H7 (cell line): ENCODE results near the gene SMIM34. TPM values are rescaled to one million over a fixed set of nuclear protein-coding genes. Genes with fewer than 3 reads are reported as not detected.
"Not testable (repeated sequence)": the region's sequence is repeated elsewhere in the genome, so short reads cannot be mapped to it uniquely, and the experiment has no call there.

Experiments
- DNase-seq: peaks from one replicate; pipeline ENCODE4 v3.0.0; 2012
- H3K27me3 ChIP-seq: 2 replicates; pipeline ENCODE4 v1.6.0; 2011; ENCODE audit warnings: mild to moderate bottlenecking, low read length; ENCODE audit not compliant: control insufficient read depth, insufficient read depth
- H3K36me3 ChIP-seq: replicated peaks from 2 replicates; pipeline ENCODE4 v1.5.1; 2011; ENCODE audit warnings: low read length; ENCODE audit not compliant: control insufficient read depth, insufficient read depth
- H3K4me3 ChIP-seq: 2 replicates; pipeline ENCODE4 v1.5.1; 2011; ENCODE audit warnings: low read depth, mild to moderate bottlenecking, control low read depth, low read length, moderate library complexity; ENCODE audit not compliant: insufficient read depth
- total RNA-seq: library from RNA; depleted of rRNA; stranded (reverse); fragments of >200 nt; shearing (Covaris generic); gene quantifications from 2 replicates; pipeline ENCODE4 v1.2.3, GENCODE V29; 2014; rRNA removed

SMIM34 gene, protein sequence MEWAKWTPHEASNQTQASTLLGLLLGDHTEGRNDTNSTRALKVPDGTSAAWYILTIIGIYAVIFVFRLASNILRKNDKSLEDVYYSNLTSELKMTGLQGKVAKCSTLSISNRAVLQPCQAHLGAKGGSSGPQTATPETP
- not detected in 2 replicates for total RNA-seq

DNA sequence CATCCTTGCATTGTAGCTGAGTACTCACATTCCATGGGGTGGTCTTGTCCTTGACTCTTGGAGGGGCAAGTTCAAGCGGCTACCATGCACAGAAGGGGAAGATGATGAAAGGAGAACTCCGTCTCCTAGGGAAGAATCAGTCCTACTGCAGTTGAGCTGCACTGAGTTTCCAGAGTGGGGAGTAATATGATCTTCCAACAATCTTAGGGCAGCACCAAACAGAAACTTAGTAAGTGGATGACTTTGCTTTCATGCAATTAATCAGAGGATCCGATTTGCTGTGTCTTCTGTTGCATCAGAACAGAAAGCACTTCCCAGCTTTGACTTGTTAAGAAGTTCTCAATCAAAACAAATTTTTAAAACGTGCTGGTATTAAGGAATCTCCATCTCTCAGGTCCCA, at the start of gene SMIM34:
TSS of gene SMIM34 (minus strand) at position 147 of the 400 bp plus-strand sequence. CDS start at position 35, 112 bp downstream.
- H3K4me3 ChIP-seq, H3K36me3 ChIP-seq, DNase-seq, H3K27me3 ChIP-seq: not testable (repeated sequence)

DNA sequence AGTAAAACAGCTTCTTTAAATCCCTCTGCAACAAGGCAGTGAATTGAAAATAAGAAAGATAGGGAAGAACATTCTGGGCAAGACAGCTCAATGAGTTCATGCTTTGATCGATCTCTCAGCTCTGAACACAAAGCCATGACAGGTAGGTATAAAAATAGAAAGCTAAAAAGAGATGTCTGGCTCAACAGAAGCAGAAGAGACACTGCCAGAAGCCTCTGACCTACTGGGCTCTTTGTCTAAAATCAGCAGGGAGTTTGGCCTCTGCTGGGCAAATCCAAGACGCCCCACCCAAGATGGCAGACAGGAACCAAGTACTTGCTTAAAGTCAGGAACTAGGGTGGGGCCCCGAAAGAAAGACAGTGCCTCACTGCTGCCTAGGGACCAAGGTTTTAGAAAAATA, 43.6 kb upstream of the SMIM34 start:
- H3K36me3 ChIP-seq, H3K27me3 ChIP-seq, DNase-seq, H3K4me3 ChIP-seq: not testable (repeated sequence)

DNA sequence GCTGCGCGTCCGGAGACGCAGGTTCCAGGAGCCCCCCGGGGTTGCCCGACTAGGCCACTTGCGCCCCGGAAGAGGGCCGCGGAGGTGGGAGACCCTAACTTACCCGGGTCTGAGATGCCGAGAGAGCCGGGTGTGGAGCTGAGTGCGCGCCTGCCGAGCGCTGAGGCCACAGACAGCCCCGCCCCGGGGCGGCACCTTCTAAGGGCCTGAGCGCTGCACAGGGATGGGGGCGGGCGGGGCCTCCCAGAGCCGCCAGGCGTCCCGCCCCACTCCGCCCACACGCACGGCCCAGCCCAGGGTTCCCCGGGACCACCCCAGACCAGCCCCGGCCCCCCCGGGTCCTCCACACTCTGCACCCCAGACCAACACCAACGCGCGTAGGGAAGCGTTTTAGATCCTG, 35.7 kb upstream of the SMIM34 start:
- H3K27me3 ChIP-seq, H3K4me3 ChIP-seq, H3K36me3 ChIP-seq, DNase-seq: not testable (repeated sequence)

DNA sequence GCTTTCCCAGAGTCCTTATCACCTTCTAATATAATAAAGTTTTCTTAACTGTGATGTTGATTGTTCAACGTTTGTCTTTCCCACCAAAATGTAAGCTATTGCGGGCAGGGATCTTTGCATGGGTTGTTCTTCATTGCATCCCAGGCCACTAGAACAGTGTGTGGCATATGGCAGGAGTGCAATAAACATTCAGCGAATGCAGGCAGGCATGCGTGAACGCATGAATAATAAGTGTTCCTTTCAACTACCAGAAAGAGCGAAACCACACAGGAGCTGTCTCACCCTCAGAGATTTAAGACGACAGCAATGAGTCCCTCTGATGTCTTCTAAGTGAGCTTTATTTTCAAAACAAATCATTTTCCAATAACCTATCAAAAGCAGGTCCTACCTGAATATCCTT, 34.5 kb upstream of the SMIM34 start:
- not testable (repeated sequence) for H3K27me3 ChIP-seq, H3K36me3 ChIP-seq, DNase-seq, H3K4me3 ChIP-seq

DNA sequence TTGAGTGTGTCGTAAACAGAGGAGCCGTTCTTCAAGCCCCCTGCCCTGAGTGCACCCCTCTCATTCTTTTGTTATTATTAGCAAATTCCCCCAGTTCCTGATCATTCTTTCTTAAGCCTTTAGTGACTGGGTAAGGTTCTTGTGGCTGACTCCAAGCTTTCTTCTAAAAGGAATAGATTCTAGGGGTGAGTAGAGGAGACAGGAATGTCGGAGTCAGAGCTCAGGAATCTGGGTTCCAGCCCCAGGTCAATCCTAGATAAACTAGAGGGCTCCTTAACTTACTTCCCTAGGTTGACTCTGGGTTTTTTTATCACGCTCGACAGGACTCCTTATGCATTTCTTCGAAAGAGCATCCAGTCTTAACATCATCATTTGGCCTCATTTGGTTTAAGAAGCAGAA, 32.4 kb upstream of the SMIM34 start:
- not testable (repeated sequence) for H3K4me3 ChIP-seq, DNase-seq, H3K36me3 ChIP-seq, H3K27me3 ChIP-seq

DNA sequence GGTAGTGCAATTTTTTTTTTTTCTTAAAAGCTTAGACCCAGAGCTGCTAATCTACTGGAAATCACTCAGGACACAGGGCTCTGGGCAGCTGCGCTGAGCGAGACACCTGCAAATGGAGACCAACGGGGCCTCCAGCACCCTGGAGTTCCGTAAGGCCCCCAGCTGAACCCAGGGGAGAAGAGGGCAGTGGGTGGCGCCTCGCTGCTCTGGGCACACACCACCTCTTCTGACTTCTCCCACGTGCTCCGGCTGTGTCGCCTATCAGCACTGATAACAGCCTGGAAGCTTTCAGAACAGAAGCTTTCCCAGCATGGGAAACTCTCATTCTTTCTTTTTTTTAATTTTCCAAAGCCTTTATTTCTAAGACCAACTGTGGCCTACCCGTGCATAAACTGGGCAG, 31.9 kb upstream of the SMIM34 start:
- not testable (repeated sequence) for DNase-seq, H3K36me3 ChIP-seq, H3K27me3 ChIP-seq

DNA sequence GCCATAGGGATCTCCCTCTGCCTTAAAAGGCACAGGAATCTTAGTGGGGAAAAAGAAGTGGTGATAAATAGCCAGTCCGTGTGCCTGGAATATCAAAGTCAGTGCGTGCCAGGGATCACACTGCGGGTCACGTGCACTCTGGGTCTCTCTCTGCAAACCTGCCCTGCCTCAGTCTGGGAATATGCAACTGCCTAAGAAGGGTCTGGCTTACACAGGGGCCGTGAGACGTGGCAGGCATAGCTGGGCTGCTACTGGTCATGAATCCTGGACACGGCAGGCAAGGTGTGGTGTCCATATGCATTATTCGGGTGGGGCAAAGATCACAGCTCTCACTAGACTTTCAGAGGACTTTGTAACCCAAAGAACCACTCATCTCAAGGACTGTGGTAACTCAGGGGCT, 23.3 kb upstream of the SMIM34 start:
- H3K36me3 ChIP-seq, DNase-seq, H3K27me3 ChIP-seq, H3K4me3 ChIP-seq: not testable (repeated sequence)

More for the DNA sequence above, 31.9 kb upstream of the SMIM34 start:
- H3K4me3 ChIP-seq, result not testable (repeated sequence)

DNA sequence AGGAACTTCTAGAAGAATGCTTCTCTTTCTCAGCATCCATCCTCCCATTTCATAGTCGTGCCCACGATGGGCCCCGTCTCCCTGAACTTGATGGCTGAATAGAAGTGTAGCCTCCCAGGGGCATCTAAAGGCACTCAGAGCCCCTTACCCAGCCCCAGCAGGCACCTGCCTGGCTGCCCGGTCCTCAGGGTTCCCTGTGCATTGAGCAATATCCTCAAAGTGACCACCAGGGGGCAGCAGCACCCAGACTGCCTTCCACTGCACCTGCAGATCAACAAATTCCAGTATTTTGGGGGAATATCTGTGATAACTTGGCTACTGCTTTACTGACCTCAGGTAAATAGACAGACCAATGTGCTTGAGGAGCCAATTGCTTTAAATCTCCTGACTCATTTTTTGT, 19.7 kb upstream of the SMIM34 start:
- not testable (repeated sequence) for DNase-seq, H3K4me3 ChIP-seq

DNA sequence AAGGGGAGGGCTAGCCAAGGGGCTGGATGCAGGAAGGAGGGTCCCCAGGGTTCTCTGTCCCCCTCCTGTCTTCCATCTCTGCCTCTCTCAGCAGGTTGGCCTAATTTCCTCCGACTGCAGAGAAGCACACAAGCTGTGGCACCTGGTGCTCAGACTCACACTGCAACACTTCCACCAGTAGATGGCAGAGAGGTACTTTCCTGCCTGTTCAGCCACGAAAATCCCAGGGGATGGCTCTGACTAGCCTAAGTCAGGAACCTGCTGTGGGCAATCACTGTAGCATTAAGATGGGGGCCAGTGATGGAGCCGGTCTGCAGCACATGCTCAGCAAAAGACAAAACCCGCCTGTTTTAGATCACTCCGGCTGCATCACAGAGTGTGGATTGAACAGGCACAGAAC, 6.0 kb upstream of the SMIM34 start:
- not testable (repeated sequence) for H3K4me3 ChIP-seq, H3K27me3 ChIP-seq, H3K36me3 ChIP-seq, DNase-seq

More for the DNA sequence above, 19.7 kb upstream of the SMIM34 start:
- not testable (repeated sequence) for H3K36me3 ChIP-seq, H3K27me3 ChIP-seq

DNA sequence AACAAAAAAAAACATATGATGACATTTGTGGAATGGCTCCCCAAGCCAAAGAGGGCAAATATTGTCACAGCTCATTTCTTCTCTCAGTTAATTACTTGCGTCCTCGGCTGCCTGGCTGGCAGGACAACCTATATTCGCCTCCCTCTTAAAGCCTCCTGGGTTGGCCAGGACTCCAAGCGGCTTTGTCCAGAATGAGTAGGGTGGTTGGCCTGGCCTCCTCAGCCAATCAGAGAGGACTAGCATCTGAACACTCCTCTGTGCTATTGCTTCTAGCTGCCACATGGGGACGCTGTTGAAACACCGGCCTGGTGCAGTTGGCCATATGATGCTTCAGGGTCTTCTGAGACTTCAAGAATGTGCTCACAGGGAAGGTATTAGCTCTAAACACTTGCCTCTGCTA, 4.7 kb upstream of the SMIM34 start:
- not testable (repeated sequence) for DNase-seq, H3K36me3 ChIP-seq, H3K27me3 ChIP-seq, H3K4me3 ChIP-seq

DNA sequence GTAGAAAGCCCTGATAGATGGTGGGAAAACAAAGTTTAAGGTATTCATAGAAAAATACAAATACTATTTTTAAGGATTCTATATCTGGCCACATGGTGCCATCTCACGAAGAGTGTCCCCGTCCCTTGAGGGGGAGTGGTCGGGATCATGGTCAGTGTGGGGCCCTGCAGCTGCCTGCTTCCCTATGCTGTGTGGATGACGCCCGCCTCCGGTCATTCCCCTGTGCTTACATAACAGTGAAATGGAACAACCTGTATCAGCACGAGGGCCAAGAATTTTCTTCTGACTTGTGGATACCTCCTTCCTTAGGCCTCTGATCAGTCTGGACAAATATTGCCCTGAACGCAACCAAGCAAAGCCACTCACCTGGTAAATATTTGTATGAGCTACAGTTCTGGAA, 3.6 kb upstream of the SMIM34 start:
- DNase-seq, H3K36me3 ChIP-seq, H3K4me3 ChIP-seq, H3K27me3 ChIP-seq: not testable (repeated sequence)

DNA sequence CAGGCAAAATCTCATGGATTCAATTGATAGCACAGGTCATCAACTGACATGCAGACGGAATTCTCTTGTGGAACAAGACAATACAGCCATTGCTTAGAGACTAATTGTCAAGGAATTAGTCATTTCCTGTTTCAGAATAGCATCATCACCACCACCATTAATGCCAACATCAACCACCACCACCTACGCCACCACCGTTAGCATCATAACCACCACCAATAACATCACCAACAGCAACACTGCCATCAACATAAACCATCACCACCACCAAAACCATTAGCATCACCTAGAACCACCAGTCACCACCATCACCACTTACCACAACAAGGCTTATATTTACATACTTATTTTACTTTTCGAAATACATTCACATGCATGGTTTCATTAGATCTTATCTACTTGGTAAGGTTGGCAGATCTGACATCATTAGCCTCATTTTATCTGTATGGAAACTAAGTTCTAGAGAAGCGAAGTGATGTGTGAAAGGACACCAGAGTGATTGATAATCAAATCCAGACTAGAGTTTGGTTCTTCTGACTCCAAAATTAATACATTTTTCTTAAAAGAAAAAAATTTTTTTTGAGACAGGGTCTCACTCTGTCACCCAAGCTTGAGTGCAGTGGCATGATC, 6.2 kb downstream of the SMIM34 start:
- not testable (repeated sequence) for H3K36me3 ChIP-seq, DNase-seq, H3K27me3 ChIP-seq, H3K4me3 ChIP-seq

DNA sequence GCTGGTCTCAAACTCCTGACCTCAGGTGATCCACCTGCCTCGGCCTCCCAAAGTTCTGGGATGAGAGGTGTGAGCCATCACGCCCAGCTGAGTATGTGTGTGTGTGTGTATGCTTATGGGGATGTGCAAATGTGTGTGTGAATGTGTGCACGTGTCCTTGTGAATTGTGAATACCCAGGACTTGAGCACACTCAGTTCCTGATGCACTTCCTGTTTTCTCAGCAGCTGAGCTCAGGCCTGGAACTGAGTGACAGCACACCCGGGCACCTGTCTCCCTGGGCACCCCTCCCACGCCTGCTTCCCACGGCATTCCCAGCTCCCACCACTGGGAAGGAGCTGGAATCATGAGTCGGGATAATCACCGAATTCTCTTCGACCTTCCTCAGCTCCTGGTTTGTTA, 16.5 kb downstream of the SMIM34 start:
- not testable (repeated sequence) for DNase-seq, H3K4me3 ChIP-seq, H3K27me3 ChIP-seq, H3K36me3 ChIP-seq

DNA sequence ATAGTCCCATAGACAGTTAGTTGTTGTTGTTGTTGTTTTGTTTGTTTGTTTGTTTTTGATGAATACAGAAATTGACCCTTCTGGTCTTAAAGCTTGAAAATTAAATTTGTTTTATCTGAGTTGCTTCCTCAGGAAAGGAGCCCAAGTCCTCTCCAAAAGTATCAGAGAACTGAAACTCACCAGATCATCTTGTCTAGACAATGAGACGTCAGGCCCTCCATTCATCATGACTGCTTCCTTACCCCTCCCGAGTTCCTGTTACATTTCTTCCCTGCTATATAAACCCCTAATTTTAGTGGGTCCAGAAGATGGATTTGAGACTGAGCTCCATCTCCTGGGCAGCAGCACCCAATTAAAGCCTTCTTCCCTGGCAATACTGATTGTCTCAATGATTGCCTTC, 17.1 kb downstream of the SMIM34 start:
- not testable (repeated sequence) for H3K4me3 ChIP-seq, DNase-seq, H3K27me3 ChIP-seq, H3K36me3 ChIP-seq

DNA sequence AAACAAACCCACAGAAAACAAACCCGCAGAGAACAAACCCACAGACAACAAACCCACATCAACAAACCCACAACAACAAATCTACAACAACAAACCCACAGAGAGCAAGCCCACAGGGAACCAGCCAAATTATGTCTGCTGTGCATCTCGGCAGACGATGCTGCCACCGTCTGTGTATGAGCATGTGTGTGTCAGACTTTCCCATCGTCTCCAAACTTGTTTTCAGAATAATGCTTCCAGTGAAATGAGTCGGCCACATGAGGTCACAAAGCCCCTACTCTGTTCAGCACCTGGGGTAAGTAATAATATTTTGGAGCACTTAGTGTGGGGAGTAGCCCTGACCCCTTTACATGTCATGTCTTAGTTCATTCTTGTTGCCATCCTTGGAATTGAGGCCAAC, 17.6 kb downstream of the SMIM34 start:
- H3K36me3 ChIP-seq, H3K4me3 ChIP-seq, DNase-seq: not testable (repeated sequence)

DNA sequence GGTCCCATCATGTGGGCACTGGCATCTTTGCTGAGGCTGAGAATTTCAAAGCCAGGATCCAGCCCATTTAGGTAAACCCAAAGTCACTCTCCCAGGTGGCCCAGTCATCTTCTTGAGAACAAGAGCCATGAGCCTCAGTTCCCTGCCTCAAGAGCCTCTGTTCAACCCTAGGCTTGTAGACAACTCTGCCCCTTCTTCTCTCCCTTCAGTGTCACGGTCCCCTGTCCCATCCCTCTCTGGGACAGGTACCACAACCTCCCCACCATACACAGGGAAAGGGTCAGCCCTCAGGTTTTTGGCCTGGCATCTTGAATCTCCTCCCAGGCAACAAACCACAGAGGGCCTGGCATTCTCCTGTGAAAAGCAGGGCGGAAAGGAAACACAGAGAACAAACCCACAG, 18.1 kb downstream of the SMIM34 start:
- not testable (repeated sequence) for H3K36me3 ChIP-seq, H3K4me3 ChIP-seq, DNase-seq, H3K27me3 ChIP-seq

More for the DNA sequence above, 17.6 kb downstream of the SMIM34 start:
- not testable (repeated sequence) for H3K27me3 ChIP-seq
